ENCODE results near the gene OBSCN. TPM values are rescaled to one million over a fixed set of nuclear protein-coding genes. Genes with fewer than 3 reads are reported as not detected.

Gene OBSCN
- total and polyA plus RNA-seq, 10 of the 15 experiments (the other 5 are each of a cell fraction or from before 2014, with no cell fraction given), result 0.01 to 0.36 (median 0.08) TPM; not detected in 2

DNA sequence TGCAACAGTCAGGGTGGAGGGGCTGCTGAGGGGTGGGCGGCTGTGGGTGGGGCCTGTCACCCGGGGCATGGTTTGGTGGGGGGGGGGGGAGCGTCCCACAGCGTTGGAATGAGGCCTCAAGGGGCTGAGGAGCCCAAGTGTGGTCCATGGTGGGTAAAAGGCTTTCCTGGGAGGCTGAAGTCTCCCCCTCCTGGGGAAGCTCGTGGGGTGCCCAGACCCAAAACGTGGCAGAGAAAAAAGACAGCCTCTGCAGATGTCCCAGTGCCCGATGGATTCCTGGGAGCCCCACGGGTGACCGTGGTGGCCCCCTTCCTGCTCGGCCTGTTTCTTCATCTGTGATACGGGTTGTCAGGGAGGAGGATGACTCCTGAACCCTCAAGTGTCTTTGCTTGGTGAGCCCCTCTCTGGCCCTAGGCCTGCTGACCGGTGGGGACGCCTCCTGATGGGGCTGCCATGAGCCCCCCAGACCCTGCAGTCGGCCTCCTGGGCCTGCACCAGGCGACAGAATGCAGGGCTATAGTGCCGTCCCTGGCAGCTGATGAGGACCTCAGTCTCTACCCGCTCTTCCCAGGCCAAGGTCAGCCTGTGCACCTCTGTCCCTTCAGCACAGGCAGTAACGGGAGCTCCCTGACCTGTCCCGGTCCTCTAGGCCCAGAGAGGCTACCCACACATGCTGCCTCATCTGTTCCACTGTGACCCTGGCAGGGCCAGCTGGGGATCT, 1.1 kb downstream of the OBSCN start:
- H2AFZ ChIP-seq (ENCODE audit: control insufficient read depth, low read depth, low read length), result no peak overlapping the region
- DNase-seq (ENCODE audit: low read depth, low spot score) (no peak), ATAC-seq (no peak), FAIRE-seq (no peak)
- H4K20me1 ChIP-seq (ENCODE audit: control insufficient read depth, insufficient read depth), result no peaks in the 10 kb centered on the region
- WGBS (ENCODE audit: insufficient coverage, insufficient replicate concordance, low lambda C conversion rate, missing lambda C conversion rate), result 31% methylated on average over 15 of the region's 19 CpGs
- no peak overlapping the region for H3K27ac ChIP-seq (ENCODE audit: control insufficient read depth, insufficient read depth)
- intact Hi-C loops (cut with micrococcal nuclease; ENCODE audit: unreplicated experiment), result no loop called here
- in situ Hi-C loops (cut with MboI), result no loop called here
- H3K4me1 ChIP-seq (ENCODE audit: control insufficient read depth, insufficient read depth, low read length), result no peaks in the 10 kb centered on the region
- no peak overlapping the region for H3K9ac ChIP-seq (ENCODE audit: control insufficient read depth, insufficient read depth, low read length)
- ChIA-PET RAD21 (ENCODE audit: unreplicated experiment) (no interaction called here), POLR2A (no interaction called here), SMC1A (ENCODE audit: uncharacterized antibody, unreplicated experiment) (interaction anchor here (0.5 kb wide), 1 partner anchor 48 kb away, joined by 3 read pairs; no protein-coding TSS in a partner anchor), CTCF (no interaction called here)
- H3K9me3 ChIP-seq (replicated peaks; ENCODE audit: control insufficient read depth, insufficient read depth, low read length), result no peaks in the 10 kb centered on the region; the same call in 2 of the 3 replicates
- H3K4me2 ChIP-seq (ENCODE audit: control insufficient read depth, insufficient read depth), result no peak overlapping the region
- BruUV-seq (replicated peaks), result no TSS peak
- no peaks in the 10 kb centered on the region for H3K79me2 ChIP-seq (ENCODE audit: control insufficient read depth, insufficient read depth, low read length)
- no peak overlapping the region for H3K4me3 ChIP-seq
- H3K27me3 ChIP-seq (replicated peaks in 1 of 2; ENCODE audit: control insufficient read depth in 2 of 2, insufficient read depth in 2 of 2, low read length in 1 of 2), result no peaks in the 10 kb centered on the region; a peak in 2 of 4 replicates
- TF ChIP-seq SIN3A (IDR thresholded peaks at IDR 0.05; ENCODE audit: low read depth, low read length) (no peak), WRNIP1 (IDR thresholded peaks at IDR 0.05; ENCODE audit: borderline replicate concordance, low read depth, low read length) (no peak), ZBED1 (IDR thresholded peaks at IDR 0.05; ENCODE audit: borderline replicate concordance) (no peak), ETV6 (conservative IDR thresholded peaks at IDR 0.05 in 1 of 2, IDR thresholded peaks at IDR 0.05 in 1 of 2; ENCODE audit: borderline replicate concordance in 1 of 2, low read depth in 1 of 2) (no peak), NR2C2 (IDR thresholded peaks at IDR 0.05; ENCODE audit: borderline replicate concordance, control insufficient read depth, insufficient read length, low read depth) (no peak), FOXK2 (IDR thresholded peaks at IDR 0.05) (no peak), CREB1 (IDR thresholded peaks at IDR 0.05; ENCODE audit: low read depth) (no peak)
- TF ChIP-seq, protein P1, sequence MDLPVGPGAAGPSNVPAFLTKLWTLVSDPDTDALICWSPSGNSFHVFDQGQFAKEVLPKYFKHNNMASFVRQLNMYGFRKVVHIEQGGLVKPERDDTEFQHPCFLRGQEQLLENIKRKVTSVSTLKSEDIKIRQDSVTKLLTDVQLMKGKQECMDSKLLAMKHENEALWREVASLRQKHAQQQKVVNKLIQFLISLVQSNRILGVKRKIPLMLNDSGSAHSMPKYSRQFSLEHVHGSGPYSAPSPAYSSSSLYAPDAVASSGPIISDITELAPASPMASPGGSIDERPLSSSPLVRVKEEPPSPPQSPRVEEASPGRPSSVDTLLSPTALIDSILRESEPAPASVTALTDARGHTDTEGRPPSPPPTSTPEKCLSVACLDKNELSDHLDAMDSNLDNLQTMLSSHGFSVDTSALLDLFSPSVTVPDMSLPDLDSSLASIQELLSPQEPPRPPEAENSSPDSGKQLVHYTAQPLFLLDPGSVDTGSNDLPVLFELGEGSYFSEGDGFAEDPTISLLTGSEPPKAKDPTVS (IDR thresholded peaks at IDR 0.05; ENCODE audit: low read depth, low read length), result no peak
- TF ChIP-seq, protein P2, sequence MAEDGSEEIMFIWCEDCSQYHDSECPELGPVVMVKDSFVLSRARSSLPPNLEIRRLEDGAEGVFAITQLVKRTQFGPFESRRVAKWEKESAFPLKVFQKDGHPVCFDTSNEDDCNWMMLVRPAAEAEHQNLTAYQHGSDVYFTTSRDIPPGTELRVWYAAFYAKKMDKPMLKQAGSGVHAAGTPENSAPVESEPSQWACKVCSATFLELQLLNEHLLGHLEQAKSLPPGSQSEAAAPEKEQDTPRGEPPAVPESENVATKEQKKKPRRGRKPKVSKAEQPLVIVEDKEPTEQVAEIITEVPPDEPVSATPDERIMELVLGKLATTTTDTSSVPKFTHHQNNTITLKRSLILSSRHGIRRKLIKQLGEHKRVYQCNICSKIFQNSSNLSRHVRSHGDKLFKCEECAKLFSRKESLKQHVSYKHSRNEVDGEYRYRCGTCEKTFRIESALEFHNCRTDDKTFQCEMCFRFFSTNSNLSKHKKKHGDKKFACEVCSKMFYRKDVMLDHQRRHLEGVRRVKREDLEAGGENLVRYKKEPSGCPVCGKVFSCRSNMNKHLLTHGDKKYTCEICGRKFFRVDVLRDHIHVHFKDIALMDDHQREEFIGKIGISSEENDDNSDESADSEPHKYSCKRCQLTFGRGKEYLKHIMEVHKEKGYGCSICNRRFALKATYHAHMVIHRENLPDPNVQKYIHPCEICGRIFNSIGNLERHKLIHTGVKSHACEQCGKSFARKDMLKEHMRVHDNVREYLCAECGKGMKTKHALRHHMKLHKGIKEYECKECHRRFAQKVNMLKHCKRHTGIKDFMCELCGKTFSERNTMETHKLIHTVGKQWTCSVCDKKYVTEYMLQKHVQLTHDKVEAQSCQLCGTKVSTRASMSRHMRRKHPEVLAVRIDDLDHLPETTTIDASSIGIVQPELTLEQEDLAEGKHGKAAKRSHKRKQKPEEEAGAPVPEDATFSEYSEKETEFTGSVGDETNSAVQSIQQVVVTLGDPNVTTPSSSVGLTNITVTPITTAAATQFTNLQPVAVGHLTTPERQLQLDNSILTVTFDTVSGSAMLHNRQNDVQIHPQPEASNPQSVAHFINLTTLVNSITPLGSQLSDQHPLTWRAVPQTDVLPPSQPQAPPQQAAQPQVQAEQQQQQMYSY (CRISPR knock-in tag; IDR thresholded peaks at IDR 0.05), result no peak
- TF ChIP-seq, protein P3, sequence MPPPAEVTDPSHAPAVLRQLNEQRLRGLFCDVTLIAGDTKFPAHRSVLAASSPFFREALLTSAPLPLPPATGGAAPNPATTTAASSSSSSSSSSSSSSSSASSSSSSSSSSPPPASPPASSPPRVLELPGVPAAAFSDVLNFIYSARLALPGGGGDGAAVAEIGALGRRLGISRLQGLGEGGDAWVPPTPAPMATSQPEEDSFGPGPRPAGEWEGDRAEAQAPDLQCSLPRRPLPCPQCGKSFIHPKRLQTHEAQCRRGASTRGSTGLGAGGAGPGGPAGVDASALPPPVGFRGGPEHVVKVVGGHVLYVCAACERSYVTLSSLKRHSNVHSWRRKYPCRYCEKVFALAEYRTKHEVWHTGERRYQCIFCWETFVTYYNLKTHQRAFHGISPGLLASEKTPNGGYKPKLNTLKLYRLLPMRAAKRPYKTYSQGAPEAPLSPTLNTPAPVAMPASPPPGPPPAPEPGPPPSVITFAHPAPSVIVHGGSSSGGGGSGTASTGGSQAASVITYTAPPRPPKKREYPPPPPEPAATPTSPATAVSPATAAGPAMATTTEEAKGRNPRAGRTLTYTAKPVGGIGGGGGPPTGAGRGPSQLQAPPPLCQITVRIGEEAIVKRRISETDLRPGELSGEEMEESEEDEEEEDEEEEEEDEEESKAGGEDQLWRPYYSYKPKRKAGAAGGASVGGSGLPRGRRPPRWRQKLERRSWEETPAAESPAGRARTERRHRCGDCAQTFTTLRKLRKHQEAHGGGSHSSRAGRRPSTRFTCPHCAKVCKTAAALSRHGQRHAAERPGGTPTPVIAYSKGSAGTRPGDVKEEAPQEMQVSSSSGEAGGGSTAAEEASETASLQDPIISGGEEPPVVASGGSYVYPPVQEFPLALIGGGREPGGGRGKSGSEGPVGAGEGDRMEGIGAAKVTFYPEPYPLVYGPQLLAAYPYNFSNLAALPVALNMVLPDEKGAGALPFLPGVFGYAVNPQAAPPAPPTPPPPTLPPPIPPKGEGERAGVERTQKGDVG (CRISPR knock-in tag; IDR thresholded peaks at IDR 0.05), result no peak
- no peaks in the 10 kb centered on the region for H3K36me3 ChIP-seq (ENCODE audit: control insufficient read depth in 2 of 2, insufficient read depth in 2 of 2, low read length in 1 of 2)
